Left lung (tissue), 10 donors: Measurements from ENCODE around the gene MAGEB3. TPM values are rescaled to one million over a fixed set of nuclear protein-coding genes. Genes with fewer than 3 reads are reported as not detected.

Source experiments
- ATAC-seq: fragments of 200-7000 bp; cut with Tn5 transposase; one replicate; pipeline ENCODE4 v1.9.1; 2020; ENCODE audit warnings: moderate library complexity
- DNase-seq, 4 donors: peaks; one replicate each; pipeline ENCODE4 v3.0.0-alpha.2; 2013 to 2020
- H3K27ac ChIP-seq, 2 donors: fragments of 200-600 bp; sonication (generic) in 1 of 2; one replicate each; pipeline versions ENCODE4 v1.5.0 to v1.8.0; 2020 to 2021
- H3K27me3 ChIP-seq, 2 donors: fragments of 200-600 bp; sonication (generic) in 1 of 2; one replicate each; pipeline versions ENCODE4 v1.5.0 to v1.8.0; 2020 to 2021
- H3K36me3 ChIP-seq, 2 donors: fragments of 200-600 bp; sonication (generic) in 1 of 2; one replicate each; pipeline versions ENCODE4 v1.5.0 to v1.8.0; 2020 to 2021
- H3K4me1 ChIP-seq, 2 donors: fragments of 200-600 bp; one replicate each; pipeline ENCODE4 v1.8.0; 2021
- H3K4me3 ChIP-seq, 2 donors: fragments of 200-600 bp; sonication (generic) in 1 of 2; one replicate each; pipeline versions ENCODE4 v1.5.0 to v1.8.0; 2020 to 2021; ENCODE audit warnings: mild to moderate bottlenecking in 1 of 2
- H3K9me3 ChIP-seq, 2 donors: fragments of 200-600 bp; sonication (generic) in 1 of 2; one replicate each; pipeline versions ENCODE4 v1.5.0 to v1.8.0; 2020 to 2021
- intact Hi-C, 2 donors: fragments of 100-400 bp; cut with DNase I; formaldehyde crosslinking; loops; one replicate each; pipeline versions ENCODE4 v1.11.2 to v1.14.2; 2022
- polyA plus RNA-seq, 6 donors: library from polyadenylated mRNA; unstranded; fragments of 120-200 nt; gene quantifications; one replicate each; pipeline ENCODE4 v1.2.1, GENCODE V29; 2013; ENCODE audit not compliant: insufficient read length in 6 of 6
- total RNA-seq, 2 donors: library from RNA; stranded (reverse); fragmentation: NEBNext Ultra II Directional; extraction: Animal tissue kit (Norgen Biotek cat#: 25700); gene quantifications; one replicate each; pipeline ENCODE4 v1.2.1, GENCODE V29; 2021
- TF ChIP-seq, protein P1 (sequence below), 2 donors: fragments of 200-600 bp; sonication (generic) in 1 of 2; IDR thresholded peaks; one replicate each; pipeline versions ENCODE4 v1.5.0 to v1.8.0; 2021; ENCODE audit warnings: antibody characterized with exemption in 2 of 2
- donor health status: DM: no; HTN: yes; CAD: no.
- donor health status: DM: no; HTN: no; CAD: no.

Gene MAGEB3
- total and polyA plus RNA-seq, 8 donors, result not detected

DNA sequence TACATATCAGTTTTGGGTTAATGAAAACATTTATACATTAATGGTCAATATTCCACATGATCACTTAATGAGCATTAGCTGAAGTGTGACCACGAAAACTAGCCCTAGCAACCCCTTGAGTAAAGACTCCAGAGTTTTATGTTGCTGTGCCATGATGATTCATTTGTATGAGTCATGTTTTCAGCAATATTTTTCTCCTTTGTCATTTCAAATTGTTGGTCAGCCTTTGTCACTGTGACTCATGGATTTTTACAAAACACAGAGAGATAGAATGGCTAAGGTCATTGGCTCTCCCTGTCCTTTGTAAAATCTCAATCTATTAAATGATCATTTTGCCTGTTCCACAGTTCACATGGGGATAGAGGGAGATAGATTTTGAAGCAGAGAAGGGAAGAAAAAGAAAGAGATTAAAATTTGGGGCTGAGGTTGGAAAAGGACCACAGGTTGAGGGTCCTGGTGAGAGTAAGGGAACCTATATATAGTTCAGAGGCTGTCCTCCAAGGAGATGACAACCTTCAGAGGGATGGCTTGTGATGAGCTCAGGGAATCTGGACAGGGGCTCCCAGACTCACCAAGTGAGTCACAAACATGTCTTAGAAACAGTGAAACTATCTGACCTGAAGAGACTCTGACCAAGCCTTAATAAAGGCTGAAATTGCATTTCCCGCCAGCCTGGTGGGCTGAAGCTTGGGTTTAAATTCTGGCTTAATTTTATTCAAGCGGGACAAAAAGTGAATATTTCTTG is 53.2 kb downstream of the MAGEB3 start:
- Histone ChIP-seq H3K27ac (no peak overlapping the region), H3K36me3 (no peaks in the 10 kb centered on the region), H3K27me3 (peaks cover 0 to 2% of the 10 kb centered on the region in 2 donors), H3K4me3 (no peak overlapping the region), H3K9me3 (no peaks in the 10 kb centered on the region), H3K4me1 (no peaks in the 10 kb centered on the region)
- peak; percentile 62 for ATAC-seq
- TF ChIP-seq, protein P1, sequence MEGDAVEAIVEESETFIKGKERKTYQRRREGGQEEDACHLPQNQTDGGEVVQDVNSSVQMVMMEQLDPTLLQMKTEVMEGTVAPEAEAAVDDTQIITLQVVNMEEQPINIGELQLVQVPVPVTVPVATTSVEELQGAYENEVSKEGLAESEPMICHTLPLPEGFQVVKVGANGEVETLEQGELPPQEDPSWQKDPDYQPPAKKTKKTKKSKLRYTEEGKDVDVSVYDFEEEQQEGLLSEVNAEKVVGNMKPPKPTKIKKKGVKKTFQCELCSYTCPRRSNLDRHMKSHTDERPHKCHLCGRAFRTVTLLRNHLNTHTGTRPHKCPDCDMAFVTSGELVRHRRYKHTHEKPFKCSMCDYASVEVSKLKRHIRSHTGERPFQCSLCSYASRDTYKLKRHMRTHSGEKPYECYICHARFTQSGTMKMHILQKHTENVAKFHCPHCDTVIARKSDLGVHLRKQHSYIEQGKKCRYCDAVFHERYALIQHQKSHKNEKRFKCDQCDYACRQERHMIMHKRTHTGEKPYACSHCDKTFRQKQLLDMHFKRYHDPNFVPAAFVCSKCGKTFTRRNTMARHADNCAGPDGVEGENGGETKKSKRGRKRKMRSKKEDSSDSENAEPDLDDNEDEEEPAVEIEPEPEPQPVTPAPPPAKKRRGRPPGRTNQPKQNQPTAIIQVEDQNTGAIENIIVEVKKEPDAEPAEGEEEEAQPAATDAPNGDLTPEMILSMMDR (IDR thresholded peaks at IDR 0.05), result no peak
- no peak for DNase-seq
- intact Hi-C loops, result no loop called here

Other genes starting within 250 kb of the MAGEB3 start
- gene MAGEB2, start 15.1 kb upstream of the MAGEB3 start, total RNA-seq, result not detected
- not detected for gene MAGEB2, start 15.1 kb upstream of the MAGEB3 start, polyA plus RNA-seq
- not detected for gene MAGEB4, start 11.3 kb downstream of the MAGEB3 start, total RNA-seq
- gene MAGEB4, start 11.3 kb downstream of the MAGEB3 start, polyA plus RNA-seq, result not detected
- not detected for gene MAGEB1, start 16.5 kb downstream of the MAGEB3 start, total RNA-seq
- not detected for gene MAGEB1, start 16.5 kb downstream of the MAGEB3 start, polyA plus RNA-seq
- gene NR0B1, start 78.7 kb downstream of the MAGEB3 start, total RNA-seq, result not detected
- gene NR0B1, start 78.7 kb downstream of the MAGEB3 start, polyA plus RNA-seq, result 1 to 10 TPM in 1 of 6 donors, under 1 TPM in 3, not detected in 2; 0.15 to 1.3 (median 0.34) TPM